Subcutaneous abdominal adipose tissue (tissue), 5 donors: Measurements from ENCODE around the gene CCDC178.

ENCODE experiments used
- H3K27ac ChIP-seq: one replicate; pipeline ENCODE4 v1.7.0; 2013; ENCODE audit warnings: low read depth, mild to moderate bottlenecking, inconsistent platforms, low read length, moderate library complexity
- H3K27me3 ChIP-seq, 5 donors: one replicate each; pipeline ENCODE4 v1.7.0; 2013; ENCODE audit warnings: low read length in 5 of 5, inconsistent platforms in 1 of 5; ENCODE audit not compliant: control insufficient read depth in 5 of 5, insufficient read depth in 4 of 5
- H3K36me3 ChIP-seq, 5 donors: one replicate each; pipeline ENCODE4 v1.7.0; 2013; ENCODE audit warnings: low read length in 5 of 5; ENCODE audit not compliant: control insufficient read depth in 5 of 5, insufficient read depth in 5 of 5
- H3K4me1 ChIP-seq, 5 donors: one replicate each; pipeline ENCODE4 v1.7.0; 2013; ENCODE audit warnings: low read length in 5 of 5, mild to moderate bottlenecking in 3 of 5, moderate library complexity in 1 of 5; ENCODE audit not compliant: control insufficient read depth in 5 of 5, insufficient read depth in 5 of 5
- H3K4me3 ChIP-seq, 5 donors: one replicate each; pipeline ENCODE4 v1.7.0; 2013; ENCODE audit warnings: low read length in 5 of 5, low read depth in 1 of 5
- H3K9ac ChIP-seq, 5 donors: one replicate each; pipeline ENCODE4 v1.7.0; 2013; ENCODE audit warnings: low read length in 5 of 5, mild to moderate bottlenecking in 4 of 5, moderate library complexity in 3 of 5
- H3K9me3 ChIP-seq, 5 donors: one replicate each; pipeline ENCODE4 v1.7.0; 2013; ENCODE audit warnings: low read length in 5 of 5; ENCODE audit not compliant: control insufficient read depth in 5 of 5
- donor health status: healthy.
- donor health status: healthy.
- donor health status: healthy.
- donor health status: healthy.
- donor health status: healthy.

Gene CCDC178

GRCh38 chr18:33239298-33239697 lies 201.2 kb downstream of the CCDC178 start:
- H3K4me1 ChIP-seq = no peaks in the 10 kb centered on the region
- no peak overlapping the region for H3K4me3 ChIP-seq
- H3K36me3 ChIP-seq = no peaks in the 10 kb centered on the region
- H3K27me3 ChIP-seq = no peaks in the 10 kb centered on the region
- no peak overlapping the region for H3K9ac ChIP-seq
- no peak overlapping the region for H3K27ac ChIP-seq
- peaks cover 4 to 12% (median 9%) of the 10 kb centered on the region in 5 donors for H3K9me3 ChIP-seq

- no peaks in the 10 kb centered on the region for H3K27me3 ChIP-seq
- no peaks in the 10 kb centered on the region for H3K9me3 ChIP-seq
- H3K4me3 ChIP-seq = no peak overlapping the region
- H3K36me3 ChIP-seq = no peaks in the 10 kb centered on the region
- H3K9ac ChIP-seq = no peak overlapping the region
- H3K4me1 ChIP-seq = no peaks in the 10 kb centered on the region
- no peak overlapping the region for H3K27ac ChIP-seq
Observed at GRCh38 chr18:33232318-33232626, 208.2 kb downstream of the CCDC178 start.

GRCh38 chr18:33231474-33232317 lies 208.8 kb downstream of the CCDC178 start:
- no peak overlapping the region for H3K4me3 ChIP-seq
- no peaks in the 10 kb centered on the region for H3K9me3 ChIP-seq
- H3K27me3 ChIP-seq = no peaks in the 10 kb centered on the region
- H3K9ac ChIP-seq = no peak overlapping the region
- no peaks in the 10 kb centered on the region for H3K36me3 ChIP-seq
- no peak overlapping the region for H3K27ac ChIP-seq
- H3K4me1 ChIP-seq = no peaks in the 10 kb centered on the region

GRCh38 chr18:33212363-33212762 lies 228.2 kb downstream of the CCDC178 start:
- Histone ChIP-seq H3K4me1 (no peaks in the 10 kb centered on the region), H3K27me3 (no peaks in the 10 kb centered on the region), H3K9me3 (no peaks in the 10 kb centered on the region), H3K27ac (no peak overlapping the region), H3K4me3 (no peak overlapping the region), H3K36me3 (no peaks in the 10 kb centered on the region), H3K9ac (no peak overlapping the region)

- Histone ChIP-seq H3K36me3 (no peaks in the 10 kb centered on the region), H3K4me3 (no peak overlapping the region), H3K9ac (no peak overlapping the region), H3K9me3 (no peaks in the 10 kb centered on the region), H3K4me1 (no peaks in the 10 kb centered on the region), H3K27me3 (no peaks in the 10 kb centered on the region), H3K27ac (no peak overlapping the region)
Observed at GRCh38 chr18:33210575-33211189, 229.8 kb downstream of the CCDC178 start.

- H3K27me3 ChIP-seq = no peaks in the 10 kb centered on the region
- no peak overlapping the region for H3K27ac ChIP-seq
- H3K36me3 ChIP-seq = no peaks in the 10 kb centered on the region
- H3K4me1 ChIP-seq = peaks cover 0 to 6% (median 0%) of the 10 kb centered on the region in 5 donors
- H3K4me3 ChIP-seq = no peak overlapping the region
- no peaks in the 10 kb centered on the region for H3K9me3 ChIP-seq
- H3K9ac ChIP-seq = no peak overlapping the region
Observed at GRCh38 chr18:33205777-33206176, 234.7 kb downstream of the CCDC178 start.

- H3K4me3 ChIP-seq = peak overlapping the region; percentile 17 to 47 (median 31)
- H3K9ac ChIP-seq = no peak overlapping the region
- no peak overlapping the region for H3K27ac ChIP-seq
- no peaks in the 10 kb centered on the region for H3K9me3 ChIP-seq
- H3K4me1 ChIP-seq = peaks cover 0 to 6% (median 0%) of the 10 kb centered on the region in 5 donors
- no peaks in the 10 kb centered on the region for H3K27me3 ChIP-seq
- no peaks in the 10 kb centered on the region for H3K36me3 ChIP-seq
Observed at GRCh38 chr18:33201509-33201926, 239.0 kb downstream of the CCDC178 start.

GRCh38 chr18:33195795-33196194 lies 244.7 kb downstream of the CCDC178 start:
- Histone ChIP-seq H3K9ac (no peak overlapping the region), H3K4me3 (no peak overlapping the region)

GRCh38 chr18:33194793-33195192 lies 245.7 kb downstream of the CCDC178 start:
- Histone ChIP-seq H3K4me3 (no peak overlapping the region), H3K9me3 (no peaks in the 10 kb centered on the region), H3K4me1 (no peaks in the 10 kb centered on the region), H3K9ac (no peak overlapping the region), H3K36me3 (no peaks in the 10 kb centered on the region), H3K27ac (no peak overlapping the region), H3K27me3 (no peaks in the 10 kb centered on the region)

More at GRCh38 chr18:33195795-33196194, 244.7 kb downstream of the CCDC178 start:
- Histone ChIP-seq H3K9me3 (no peaks in the 10 kb centered on the region), H3K36me3 (no peaks in the 10 kb centered on the region), H3K4me1 (no peaks in the 10 kb centered on the region), H3K27ac (no peak overlapping the region), H3K27me3 (no peaks in the 10 kb centered on the region)

- no peak overlapping the region for H3K9ac ChIP-seq
- H3K36me3 ChIP-seq = no peaks in the 10 kb centered on the region
- H3K9me3 ChIP-seq = no peaks in the 10 kb centered on the region
Observed at GRCh38 chr18:33184958-33185357, 255.6 kb downstream of the CCDC178 start.

More at GRCh38 chr18:33184958-33185357, 255.6 kb downstream of the CCDC178 start:
- Histone ChIP-seq H3K27ac (no peak overlapping the region), H3K27me3 (no peaks in the 10 kb centered on the region), H3K4me1 (no peaks in the 10 kb centered on the region), H3K4me3 (no peak overlapping the region)
